HG03521 (cell line): ENCODE measurements around the gene TJP1.
"Not testable (repeated sequence)": the region's sequence is repeated elsewhere in the genome, so short reads cannot be mapped to it uniquely, and the experiment has no call there.

Source experiments
- ATAC-seq: cut with Tn5 transposase; IDR thresholded peaks from one replicate; pipeline ENCODE4 v1.9.1; 2021; ENCODE audit warnings: mild to moderate bottlenecking, moderate library complexity; ENCODE audit not compliant: unreplicated experiment

The TJP1 gene

GRCh38 chr15:29756358-29757267 lies 65.7 kb downstream of the TJP1 start:
- ATAC-seq: no peak

DNA sequence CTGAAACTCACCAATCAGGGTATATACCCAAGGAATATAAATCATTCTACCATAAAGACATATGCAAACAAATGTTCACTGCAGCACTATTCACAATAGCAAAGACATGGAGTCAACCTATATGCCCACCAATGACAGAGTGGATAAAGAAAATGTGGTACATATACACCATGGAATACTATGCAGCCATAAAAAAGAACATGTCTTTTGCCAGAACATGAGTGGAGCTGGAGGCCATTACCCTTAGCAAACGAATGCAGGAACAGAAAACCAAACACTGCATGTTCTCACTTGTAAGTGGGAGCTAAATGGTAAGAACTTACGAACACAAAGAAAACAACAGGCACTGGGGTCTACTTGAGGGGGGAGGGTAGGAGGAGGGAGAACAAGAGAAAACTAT lies 68.3 kb downstream of the TJP1 start:
- not testable (repeated sequence) for ATAC-seq

DNA sequence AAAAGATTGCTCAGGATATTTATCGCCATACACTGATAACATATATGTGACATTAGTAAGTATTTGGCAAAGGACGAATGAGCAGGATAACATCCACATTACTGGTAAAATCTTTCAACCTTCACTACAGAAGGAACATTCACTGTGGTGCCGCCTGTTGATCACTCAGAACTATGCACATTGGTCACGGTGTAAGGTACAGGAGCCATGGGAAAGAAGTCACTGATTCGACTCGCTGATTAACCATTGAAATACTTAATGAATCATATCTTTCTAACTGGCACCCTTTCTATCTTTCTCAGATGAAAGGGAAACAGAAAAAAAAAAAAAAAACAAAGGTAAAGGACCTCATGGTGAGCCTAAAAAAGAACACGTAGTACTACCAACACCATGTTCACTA lies 68.8 kb downstream of the TJP1 start:
- no peak for ATAC-seq

DNA sequence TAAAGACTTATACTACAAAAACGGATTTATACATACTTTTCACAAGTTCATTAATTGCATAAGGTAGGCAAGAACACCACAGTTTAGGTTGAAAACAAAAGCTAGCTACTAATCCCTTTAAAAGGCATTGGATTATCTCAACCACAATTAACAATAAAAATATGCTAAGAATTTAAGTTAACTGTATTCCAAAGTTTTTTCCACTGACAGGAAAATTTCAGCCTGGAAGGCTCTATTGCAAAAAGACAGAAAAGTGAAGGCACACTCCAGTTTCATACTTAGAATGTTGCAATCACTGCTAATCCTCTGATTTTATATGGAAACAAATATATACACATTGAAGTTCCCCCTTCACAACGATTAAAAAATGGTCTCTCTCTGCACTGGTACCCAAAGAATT lies 71.5 kb downstream of the TJP1 start:
- ATAC-seq: no peak

- no peak for ATAC-seq
Observed at GRCh38 chr15:29749365-29750086, 72.7 kb downstream of the TJP1 start.

DNA sequence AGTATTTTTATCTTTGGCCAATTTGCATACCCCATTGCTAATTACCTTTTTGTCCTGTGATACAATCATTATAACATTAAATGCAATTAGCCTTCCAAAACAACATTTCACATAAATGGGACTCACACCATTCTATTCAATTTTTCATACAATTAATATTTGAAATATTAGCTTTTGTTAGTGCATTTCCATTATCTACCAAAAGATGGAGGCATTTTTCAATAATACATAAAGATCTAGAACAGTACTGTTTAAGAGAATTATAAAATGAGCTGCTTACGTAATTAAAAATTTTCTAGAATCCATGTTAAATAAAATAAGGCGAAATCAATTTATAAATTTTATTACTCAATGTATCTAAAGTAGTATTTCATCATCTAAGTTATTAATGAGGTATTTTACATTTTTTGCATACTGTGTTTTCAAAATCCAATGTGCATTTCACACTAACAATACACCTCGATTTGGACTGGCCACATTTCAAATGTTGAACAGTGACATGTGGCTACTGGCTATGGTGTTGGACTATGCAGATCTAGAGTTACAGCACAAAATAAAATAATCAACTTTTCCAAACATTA lies 74.3 kb downstream of the TJP1 start:
- ATAC-seq: no peak

- no peak for ATAC-seq
Observed at GRCh38 chr15:29743475-29743874, 78.8 kb downstream of the TJP1 start.

- no peak for ATAC-seq
Observed at GRCh38 chr15:29740692-29741311, 81.5 kb downstream of the TJP1 start.

GRCh38 chr15:29736744-29737020 lies 85.6 kb downstream of the TJP1 start:
- ATAC-seq: no peak

- no peak for ATAC-seq
Observed at GRCh38 chr15:29736012-29736743, 86.1 kb downstream of the TJP1 start.

GRCh38 chr15:29734917-29735572 lies 87.2 kb downstream of the TJP1 start:
- ATAC-seq: no peak

DNA sequence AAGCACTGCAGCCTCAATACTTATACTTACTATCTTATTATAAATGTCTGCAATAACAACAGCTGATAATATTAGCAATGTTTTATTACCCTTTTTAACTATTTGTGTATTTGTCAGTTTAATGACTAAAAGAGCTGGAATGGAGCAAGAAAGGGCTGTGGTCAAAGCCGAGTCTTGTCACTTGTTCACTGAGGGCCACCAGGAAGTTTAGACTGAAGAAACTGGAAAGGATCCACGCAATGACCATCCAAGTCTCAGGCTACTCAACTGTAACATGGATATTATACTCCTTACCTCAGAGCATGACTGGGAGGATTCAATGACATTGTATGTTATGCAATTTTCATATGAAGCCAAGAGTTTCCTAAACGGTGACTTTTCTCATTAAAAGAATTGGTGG lies 90.4 kb downstream of the TJP1 start:
- no peak for ATAC-seq

DNA sequence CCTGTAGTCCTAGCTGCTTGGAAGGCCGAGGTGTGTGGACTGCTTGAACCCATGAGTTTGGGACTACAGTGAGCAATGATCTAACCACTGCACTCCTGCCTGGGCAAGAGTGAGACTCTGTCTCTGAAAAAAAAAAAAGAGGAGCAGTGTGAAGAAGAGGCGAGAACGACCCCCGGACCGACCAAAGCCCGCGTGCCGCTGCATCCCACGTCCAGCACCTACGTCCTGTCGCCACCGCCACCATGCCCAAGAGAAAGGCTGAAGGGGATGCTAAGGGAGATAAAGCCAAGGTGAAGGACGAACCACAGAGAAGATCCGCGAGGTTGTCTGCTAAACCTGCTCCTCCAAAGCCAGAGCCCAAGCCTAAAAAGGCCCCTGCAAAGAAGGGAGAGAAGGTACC lies 91.8 kb downstream of the TJP1 start:
- ATAC-seq: not testable (repeated sequence)

DNA sequence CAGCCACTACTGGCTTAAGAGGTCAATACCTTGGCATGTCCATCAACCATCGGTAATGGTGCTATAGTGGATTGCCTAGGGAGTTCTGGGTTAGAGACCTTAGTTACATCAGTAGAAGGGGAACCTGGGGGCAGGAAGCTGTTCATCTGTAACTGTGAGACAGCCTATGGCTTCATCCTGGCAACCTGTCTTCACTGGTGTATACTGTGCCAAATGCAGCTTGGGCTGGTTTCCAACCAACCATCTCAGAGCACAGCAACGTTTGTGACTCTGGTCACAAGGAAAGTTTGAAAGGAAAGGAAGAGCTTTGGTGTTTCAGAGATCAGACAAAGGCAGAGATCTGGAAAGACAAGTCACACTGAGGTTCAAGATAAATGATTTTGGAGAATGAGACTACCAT lies 93.8 kb downstream of the TJP1 start:
- no peak for ATAC-seq

DNA sequence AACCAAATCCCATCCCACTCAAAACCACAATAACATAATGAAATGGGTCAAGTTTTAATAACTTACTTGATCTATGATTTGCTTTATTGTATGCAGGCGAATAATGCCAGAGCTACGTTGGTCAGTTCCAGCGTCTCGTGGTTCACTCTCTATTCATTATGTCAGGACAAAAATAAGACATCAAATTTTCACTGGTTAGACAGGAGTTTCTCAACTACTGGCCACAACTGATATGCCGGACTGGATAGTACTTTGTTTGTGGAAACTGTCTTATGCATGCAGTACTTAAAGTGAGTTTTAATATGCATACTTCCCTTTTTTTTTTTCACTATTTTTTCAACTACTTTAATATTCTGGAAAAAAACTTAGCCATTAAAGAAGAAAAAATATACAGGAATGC lies 94.4 kb downstream of the TJP1 start:
- no peak for ATAC-seq

- ATAC-seq: no peak
Observed at GRCh38 chr15:29726553-29726952, 95.7 kb downstream of the TJP1 start.

- ATAC-seq: no peak
Observed at GRCh38 chr15:29724026-29724425, 98.2 kb downstream of the TJP1 start.

GRCh38 chr15:29713784-29714183 lies 108.5 kb downstream of the TJP1 start:
- ATAC-seq: no peak

DNA sequence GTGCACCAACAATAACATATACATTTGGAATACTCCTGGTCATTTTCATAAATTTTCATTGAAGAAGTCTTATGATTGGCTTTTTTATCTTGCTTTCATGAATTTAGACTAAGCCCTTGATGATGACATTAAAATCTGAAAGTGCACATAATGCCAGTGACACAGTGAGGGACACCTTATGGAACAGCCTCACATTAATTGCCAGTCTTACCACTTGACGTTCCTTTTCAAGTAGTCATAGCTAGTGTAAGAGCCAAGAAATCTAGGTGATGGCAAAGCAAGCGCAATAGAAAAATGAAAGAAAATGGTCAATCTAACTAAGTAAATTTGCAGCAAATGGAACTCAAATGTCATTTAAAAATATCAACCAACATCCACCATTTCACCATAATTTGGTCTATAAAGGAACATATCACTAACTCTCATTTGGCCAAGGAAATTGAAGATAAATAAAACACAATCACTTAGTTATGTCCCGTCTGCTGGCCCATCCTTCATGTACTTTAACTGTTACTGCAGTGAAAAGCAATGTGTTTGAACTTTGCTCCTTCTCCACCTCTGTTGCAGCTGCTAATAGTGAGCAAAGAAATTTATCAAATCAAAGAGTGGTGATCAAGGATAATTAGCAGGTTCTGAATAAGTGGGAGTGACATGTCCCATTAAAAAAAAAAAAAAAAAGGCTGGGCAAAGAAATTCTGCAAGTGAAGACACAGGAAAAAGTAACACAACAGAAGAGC lies 110.0 kb downstream of the TJP1 start:
- no peak for ATAC-seq

GRCh38 chr15:29711531-29711930 lies 110.7 kb downstream of the TJP1 start:
- ATAC-seq: no peak
